ENCODE measurements around the gene RTP3.

- TF ChIP-seq EZH2 (IDR thresholded peaks at IDR 0.05; ENCODE audit: borderline replicate concordance, insufficient read depth, low read depth, low read length, poor library complexity, severe bottlenecking): no peak
- no peak for TF ChIP-seq CTCF (IDR thresholded peaks at IDR 0.05)
These were observed 28.0 kb upstream of the RTP3 start for GRCh38 chr3:46469680-46470357.

All from B cell (primary cell).